CD4-positive, alpha-beta T cell treated with Interferon alpha-2 for 1 hour (primary cell): ENCODE data around the gene RUNX1.
"Not testable (repeated sequence)": the region's sequence is repeated elsewhere in the genome, so short reads cannot be mapped to it uniquely, and the experiment has no call there.

Experiments
- DNase-seq, 2 donors: peaks; one replicate each; pipeline ENCODE4 v3.0.0-alpha.2; 2020 to 2022

Gene RUNX1

DNA sequence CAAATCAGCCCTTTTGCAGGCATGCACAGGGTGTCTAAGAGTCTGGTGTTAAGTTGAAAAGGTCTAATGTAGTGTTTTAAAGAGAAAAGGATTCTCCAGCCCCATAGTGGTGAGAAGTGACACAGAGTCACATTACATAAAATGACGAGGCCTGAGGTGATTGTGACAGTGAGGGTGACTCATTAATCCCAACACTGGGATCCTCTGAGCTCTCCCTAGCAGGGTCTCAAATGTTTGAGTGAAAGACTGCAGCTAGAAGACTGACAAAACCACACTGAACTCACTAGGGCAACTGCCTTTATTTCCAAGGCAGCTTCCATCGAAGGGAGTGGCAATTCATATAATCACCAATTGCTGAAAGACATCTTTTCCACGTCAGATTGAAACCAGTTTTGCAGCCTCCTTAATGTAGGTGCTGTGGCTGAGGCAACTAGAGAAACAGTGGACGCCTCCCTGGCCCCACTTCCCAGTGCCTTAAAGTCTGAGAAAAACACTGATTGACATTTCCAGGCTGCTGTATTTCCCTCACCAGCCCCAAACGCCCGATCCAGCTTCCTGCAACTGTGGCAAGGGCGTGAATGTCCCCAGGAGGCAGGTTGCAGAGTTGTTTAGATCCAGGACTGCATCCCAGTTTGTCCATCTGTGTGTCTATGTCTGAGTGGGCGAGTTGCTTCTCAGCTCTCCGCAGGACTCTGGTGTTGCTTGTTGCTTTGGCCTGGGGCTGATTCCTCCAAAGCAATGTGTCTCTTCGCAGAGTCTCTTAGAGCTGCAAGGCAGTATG is 81.4 kb downstream of the RUNX1 start:
- no peak for DNase-seq

DNA sequence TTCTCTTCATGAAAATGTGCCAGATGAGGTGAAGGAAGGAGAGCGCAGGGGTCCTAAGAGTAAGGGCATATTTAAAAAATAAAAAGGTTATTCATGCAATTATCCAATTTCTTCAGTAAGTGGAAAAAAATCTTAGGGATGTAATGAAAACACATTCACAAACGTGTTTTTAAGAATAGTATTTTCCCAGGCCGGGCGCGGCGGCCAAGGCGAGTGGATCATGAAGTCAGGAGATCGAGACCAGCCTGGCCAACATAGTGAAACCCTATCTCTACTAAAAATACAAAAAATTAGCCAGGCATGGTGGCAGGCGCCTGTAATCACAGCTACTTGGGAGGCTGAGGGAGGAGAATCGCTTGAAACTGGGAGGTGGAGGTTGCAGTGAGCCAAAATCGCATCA is 82.2 kb downstream of the RUNX1 start:
- DNase-seq = not testable (repeated sequence)

DNA sequence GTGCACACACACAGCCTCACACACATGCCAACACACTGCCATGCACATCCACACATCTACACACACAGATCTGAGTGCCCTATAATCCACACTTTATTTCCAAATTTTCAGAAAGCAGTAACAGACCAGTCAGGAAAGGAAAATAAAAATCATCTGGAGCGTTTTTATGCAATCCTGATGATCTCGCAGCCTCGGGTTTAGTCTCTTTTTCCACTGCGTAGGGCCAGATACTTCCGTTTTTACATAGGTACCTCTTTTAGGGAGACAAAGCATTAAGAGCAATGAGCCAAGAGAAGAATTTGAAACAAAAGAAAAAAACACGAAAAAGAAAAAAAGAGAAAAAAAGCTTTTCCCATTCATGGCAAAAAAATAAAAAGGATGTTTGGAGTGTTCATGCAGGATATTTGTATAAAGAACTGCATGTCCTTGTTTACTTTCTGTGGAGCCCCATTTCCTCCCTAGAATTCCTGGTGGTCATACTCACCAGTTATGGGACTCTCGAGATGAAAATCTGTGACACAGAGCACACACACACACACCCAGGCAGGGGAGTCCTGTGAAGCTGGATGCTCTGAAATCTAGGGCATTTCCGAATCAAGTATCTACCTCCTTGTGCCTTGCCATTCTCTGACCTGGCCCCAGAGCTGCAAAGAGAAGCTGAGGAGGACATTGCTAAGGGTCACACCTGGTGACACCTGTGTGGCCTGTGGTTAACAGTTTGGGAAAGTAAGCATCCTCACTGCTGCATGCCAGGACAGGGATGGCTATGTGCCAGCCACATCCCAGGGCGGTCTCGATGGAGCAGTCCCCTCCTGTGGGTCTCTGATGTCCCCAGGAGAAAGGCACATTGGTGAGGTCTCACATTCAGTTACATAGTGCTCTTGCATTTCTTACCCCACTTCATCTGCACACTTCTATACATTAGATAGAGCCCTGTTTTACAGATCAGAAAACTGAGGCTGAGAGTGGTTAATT is 83.6 kb downstream of the RUNX1 start:
- DNase-seq = no peak

DNA sequence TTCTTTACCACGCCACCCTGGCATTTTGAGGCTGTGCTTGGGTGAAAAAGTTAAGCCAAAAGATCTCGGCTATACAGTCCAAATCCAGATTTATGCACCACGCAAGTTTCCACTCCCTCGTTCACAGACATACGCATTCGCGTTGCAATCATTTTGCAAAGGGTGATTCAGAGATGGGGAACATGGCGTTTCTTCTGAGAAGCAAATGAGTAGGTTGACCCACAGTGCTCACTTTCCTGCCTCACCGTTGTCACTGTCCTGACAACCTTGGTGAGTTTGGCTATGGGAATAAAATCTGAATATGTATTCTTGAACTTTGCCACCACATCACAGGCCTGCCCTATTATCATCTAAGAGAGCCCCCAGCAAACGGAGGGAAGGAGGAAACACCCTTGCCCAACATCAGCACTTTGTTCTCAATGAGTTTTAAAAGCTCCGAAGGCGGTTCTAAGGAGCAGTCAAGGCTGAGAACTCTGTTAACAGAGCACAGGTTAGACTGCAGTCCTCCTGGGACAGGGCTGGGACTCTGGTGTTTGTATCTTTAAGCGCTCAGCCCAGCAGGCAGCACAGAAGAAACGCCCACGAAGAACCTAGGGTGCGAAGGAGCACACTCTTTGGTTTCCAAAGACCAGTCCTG is 86.4 kb downstream of the RUNX1 start:
- no peak for DNase-seq

DNA sequence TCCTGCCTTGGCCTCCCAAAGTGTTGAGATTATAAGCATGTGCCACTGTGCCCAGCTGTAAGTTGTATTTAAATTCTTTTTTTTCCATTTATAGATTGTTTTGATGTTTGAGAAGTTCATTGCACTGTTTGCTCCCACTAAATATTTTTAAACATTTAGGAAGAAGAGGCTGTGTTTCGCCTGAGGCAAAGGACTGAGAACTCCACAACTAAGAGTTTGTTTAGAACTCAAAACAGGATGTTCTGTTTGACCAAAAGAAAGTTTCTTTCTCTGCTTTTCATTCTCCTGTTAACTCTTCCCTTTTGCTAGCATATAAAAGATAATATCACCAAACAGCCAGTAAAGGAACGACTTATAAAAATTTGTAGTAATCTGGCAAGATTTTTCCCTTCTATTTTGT is 87.0 kb downstream of the RUNX1 start:
- no peak for DNase-seq

DNA sequence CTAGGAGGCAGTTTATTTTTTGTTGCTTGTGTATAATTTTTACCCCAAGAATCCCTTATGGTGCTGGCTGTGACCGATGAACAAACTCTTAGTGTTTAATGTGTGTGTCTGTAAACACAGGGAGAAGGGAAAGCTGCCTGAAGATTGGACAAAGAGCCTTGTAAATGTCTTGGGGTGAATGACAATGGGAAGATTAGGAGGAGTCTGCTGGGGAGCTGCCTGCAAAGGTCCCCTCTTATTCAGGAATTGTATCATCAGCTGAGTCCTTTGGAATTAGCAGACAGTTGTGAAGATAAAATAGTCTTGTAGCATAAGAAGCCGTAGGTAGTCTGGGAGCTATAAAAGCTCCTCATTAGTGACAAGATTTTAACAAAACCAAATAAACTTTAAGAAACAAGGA is 88.4 kb downstream of the RUNX1 start:
- DNase-seq = no peak

DNA sequence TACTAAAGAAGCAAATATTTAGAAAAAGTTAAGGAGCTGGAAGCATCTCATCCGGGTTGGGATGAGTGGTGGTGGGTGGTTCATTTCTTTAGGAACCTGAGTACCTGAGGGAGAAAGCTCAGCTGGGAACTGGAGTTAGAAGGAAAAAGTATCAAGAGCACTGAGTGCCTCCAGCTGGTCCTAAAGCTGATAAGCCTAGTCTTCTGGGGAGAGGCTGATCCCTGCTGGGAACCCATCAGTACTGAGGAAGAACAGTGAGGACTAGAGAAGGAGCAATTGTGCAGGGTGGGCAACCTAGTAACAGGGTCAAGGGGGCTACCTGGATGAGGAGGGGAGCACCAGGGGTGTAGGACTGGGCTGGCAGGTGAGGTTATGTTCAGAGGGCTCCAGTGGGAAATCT is 89.5 kb downstream of the RUNX1 start:
- no peak for DNase-seq

DNA sequence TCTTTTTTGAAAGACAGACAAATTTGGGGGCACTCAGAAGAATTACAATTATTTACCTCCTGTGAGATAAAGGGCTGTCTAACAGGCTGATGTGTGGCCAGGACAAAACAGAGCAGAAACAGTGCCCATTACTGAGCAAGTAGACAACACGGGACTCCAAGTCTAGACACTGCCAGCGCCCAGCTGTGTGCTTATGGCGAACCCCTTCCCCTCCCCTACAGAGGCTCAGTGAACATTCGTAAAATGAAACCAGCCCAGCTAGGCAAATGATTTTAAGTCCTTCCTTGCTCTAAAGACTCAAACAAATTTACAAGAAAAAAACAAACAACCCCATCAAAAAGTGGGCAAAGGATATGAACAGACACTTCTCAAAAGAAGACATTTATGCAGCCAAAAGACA is 91.1 kb downstream of the RUNX1 start:
- no peak for DNase-seq

DNA sequence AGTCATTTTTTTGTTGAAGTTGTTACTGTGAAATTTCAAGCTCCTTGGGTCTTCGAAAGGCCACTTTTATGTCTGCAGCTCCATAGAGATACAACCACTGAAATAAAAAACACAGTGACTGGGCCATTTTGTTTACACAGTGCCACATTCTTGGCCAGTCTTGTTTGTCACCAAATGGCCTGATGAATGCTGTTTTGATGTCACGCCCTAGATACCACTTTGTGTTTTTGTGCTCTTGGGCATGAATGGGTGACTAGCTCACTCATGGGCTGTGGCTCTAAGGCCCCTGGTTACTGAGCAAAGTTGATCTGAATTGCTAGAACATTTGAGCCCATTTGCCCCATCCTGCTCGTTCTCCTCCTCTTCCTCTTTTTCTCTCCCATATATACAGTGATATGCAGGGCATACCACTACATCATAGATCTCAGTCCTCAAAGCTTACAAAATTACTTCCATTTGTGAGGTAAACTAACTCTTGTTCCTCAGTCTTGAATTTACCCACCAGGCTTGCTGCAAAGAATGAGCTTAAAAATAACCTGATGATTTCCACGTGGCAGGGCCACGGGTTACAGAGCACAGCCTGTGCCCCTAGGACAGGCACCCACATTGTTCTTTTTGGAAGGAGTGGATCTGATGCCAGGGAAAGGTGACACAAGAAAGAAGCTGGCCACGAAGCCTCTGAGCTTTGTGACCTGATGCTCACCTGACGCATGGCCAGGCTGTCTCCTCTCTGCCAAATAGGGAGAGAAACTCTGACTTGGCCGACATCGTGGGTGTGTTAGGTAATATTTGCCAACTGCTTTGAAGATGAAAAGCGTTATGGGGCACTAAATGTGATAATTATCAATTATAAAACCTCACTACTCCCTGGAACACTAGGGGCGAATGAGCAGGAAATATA is 92.4 kb downstream of the RUNX1 start:
- no peak for DNase-seq

DNA sequence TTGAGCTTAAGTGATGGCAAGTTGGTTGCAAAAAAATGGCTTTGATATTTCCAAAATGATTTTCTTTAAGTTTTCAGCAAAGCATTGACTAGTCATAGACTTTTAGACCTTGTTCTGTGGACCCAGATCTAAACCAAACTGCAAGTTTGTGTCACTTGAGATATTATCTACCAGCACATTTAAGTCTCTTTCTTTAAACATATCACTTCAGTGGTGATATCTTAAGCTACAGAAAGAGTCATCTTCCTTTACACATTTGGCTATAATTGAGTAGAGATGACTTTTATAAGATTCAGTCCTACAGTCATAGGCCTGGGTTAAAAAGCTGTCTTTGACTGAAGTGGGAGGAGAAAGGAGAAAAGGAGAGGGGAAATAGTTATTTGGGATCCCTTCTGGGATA is 95.2 kb downstream of the RUNX1 start:
- DNase-seq = no peak

DNA sequence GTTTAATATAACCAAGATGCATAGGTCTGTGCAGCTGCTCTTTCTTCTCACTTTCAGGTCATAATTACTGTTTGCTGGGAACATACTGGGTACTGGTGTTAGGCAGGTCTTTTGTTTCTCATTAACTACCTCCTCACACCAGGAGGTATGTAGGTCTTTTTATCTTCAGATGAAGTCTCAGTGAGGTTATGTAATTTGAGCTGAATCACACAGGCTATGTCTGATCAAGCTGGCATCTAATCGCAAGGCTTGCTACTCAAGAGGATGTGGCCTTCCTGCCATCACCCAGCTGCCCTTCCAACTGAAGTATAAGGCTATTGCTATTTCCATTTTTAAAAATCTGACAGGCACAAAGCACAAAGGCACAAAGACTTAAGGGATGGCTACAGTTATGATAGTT is 96.4 kb downstream of the RUNX1 start:
- DNase-seq = no peak

DNA sequence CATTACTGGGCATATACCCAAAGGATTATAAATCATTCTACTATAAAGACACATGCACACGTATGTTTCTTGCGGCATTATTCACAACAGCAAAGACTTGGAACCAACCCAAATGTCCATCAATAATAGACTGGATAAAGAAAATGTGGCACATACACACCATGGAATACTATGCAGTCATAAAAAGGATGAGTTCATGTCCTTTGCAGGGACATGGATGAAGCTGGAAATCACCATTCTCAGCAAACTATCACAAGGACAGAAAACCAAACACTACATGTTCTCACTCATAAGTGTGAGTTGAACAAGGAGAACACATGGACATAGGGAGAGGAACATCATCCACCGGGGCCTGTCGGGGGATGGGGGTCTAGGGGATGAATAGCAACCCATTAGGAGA is 97.2 kb downstream of the RUNX1 start:
- not testable (repeated sequence) for DNase-seq

DNA sequence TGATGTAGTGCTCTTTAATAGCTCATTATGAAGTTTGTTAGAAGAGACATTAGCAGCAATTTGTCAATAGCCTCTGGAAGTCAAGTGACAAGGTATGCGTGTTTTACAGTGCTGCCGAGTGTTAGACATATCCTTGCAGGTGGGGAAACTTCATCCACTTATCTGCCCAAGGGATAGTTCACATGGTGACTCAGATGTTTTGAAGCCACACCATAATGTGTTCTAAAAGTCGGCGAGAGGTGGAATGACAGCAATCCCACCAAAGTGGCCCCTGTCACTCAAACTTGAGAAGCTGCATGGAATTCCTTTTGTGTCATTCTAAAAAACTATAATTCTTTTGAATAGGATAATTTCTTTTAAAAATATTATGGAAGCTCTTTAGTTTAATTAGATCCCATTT is 98.1 kb downstream of the RUNX1 start:
- DNase-seq = no peak

DNA sequence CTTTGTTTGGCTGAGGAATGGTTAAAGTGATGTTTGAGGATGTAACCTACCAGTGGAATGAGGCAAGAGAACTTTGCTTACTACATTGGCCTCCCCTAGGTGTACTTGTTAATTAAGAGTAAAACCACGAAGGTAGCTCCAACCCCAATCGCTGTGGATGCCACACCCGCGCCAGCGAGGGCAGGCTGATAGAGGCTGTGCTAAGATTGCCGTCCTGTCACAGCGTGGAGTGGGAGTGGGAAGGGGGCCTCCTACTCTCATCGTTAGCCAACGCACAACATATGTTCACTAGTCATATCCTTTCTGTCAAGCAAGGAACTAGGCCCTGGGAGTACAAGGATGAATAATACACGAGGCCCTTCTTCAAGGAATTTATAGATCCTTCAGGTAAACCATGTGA is 99.6 kb downstream of the RUNX1 start:
- DNase-seq = no peak

DNA sequence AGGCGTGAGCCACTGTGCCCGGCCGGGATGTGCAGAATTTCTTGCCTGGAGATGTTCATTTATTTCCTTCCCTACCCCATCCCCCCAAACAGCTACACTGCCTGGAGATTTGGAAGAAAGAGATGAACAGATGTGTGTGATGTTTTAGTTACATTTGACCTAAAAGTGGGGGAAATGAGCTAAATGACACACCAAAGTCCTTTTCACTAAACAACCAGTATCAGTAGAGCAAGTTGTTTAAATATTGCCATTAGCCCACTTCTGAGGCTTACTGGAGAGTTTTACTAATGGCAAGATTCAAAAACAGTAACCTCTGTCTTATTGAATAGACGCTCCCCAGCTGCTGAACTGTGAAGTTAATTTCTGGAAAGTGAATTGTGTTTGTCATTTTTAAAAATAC is 100.1 kb downstream of the RUNX1 start:
- DNase-seq = no peak

DNA sequence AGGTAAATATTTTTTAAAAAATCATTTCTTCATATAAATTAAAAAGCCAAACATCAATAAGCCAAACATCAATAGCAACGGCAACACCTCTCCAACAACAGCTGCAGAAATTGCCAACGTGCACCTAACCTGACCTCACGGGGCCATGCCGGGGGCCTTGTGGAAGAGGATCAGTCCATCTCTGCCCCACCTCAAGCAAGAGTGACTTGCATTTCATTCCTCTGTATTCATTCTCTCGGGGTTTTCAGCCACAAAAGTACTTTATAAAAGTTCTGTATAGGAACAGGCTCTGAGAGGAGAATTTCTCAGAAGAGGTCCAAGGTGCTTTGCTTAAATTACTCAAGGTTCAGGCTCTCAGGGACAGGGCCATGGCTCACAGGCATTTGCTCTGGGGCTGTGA is 100.9 kb downstream of the RUNX1 start:
- DNase-seq = no peak

DNA sequence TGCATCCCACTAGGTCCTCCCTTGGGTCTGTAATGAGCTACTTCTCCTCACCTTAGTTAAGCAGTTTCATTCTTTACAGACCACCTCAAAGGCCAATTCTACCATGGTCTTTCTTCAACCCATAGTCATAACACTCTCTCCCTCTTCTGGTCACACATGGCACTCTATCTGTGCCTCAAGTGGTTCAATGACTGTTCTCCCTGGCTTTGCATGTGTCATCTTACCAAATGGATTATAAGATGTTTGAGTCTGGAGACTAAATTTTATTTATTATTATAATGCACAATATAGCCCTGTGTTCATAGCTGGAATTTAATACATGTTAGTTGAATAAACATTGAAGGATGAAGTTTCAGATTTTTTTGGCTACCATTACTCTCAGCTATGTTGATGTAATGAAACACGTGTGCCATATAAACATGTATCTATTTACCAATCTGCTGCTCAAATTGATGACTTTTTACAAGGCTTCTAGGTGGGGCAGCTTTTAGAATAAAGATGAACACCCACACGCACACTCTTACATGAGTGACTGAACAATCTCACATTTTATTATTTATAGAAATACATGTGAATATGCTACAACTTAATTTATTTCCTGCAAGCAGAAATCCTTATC is 102.1 kb downstream of the RUNX1 start:
- no peak for DNase-seq

DNA sequence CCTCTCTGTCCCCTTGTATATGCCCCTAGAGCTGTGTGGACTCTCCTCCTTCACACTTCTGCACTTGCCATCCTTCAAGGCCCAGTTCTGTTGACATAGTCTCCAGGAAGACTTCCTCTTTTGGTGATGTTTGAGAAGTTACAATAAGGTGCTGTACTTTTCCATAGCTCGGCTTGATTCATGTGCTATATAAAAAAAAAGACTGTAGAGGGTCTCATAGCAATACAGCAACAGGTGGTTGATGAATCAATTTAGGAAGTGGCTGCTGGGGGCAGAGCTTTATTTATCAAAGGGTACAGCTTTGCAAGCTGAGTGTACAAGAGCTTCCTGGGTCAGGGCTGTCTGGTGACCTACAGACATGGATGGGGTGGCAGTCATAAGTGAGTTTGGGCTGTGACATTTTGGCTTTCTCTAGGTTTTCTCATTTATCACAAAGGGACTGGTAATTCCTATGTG is 102.7 kb downstream of the RUNX1 start:
- DNase-seq = no peak

DNA sequence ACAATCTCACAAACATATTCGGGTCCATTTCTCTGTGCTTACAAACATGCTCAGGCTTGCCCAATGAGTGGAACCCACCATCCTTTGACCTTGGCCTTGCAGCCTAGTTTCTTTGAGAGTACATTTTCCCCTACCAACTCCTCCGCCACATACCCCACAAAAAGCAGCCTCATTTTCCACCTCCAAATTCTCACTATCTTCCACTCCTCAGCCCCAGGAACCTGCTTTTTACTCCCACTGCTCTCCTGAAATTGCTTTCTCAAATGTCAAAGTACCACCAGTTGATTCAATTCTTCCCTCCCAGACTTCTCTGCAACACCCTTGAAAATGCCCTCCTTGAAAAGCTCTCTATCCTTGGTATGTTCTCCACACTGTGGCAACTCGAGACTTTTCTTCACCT is 103.8 kb downstream of the RUNX1 start:
- DNase-seq = no peak

DNA sequence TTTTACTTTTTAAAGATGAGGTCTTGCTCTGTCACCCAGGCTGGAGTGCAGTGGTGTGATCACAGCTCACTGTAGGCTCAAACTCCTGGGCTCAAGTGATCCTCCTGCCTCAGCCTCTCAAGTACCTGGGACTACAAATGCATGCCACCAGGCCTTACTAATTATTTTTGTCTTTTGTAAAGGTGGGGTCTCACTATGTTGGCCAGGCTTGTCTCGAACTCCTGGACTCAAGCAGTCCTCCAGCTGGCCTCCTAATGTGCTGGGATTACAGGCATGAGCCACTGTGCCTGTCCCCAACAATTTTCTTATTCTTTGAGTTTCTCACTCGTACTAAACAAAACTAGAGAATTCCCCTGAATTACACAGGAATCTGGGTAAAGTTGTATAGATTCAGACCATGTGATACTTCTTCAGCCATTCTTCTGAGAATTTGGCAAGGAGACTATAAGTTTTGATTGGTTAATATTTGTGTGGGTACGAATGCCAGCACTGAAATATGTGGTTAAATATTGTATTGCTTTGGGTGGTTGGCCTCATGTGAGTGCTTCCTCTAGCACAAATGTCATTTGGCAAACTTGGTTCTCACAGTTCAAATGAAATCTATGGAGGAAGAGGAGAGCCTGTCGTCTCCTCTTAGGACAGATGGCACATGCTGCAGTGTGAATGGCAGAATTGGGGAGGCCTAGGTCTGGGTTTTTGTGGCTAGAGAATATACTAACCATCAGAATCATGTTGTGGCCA is 104.9 kb downstream of the RUNX1 start:
- DNase-seq = no peak

DNA sequence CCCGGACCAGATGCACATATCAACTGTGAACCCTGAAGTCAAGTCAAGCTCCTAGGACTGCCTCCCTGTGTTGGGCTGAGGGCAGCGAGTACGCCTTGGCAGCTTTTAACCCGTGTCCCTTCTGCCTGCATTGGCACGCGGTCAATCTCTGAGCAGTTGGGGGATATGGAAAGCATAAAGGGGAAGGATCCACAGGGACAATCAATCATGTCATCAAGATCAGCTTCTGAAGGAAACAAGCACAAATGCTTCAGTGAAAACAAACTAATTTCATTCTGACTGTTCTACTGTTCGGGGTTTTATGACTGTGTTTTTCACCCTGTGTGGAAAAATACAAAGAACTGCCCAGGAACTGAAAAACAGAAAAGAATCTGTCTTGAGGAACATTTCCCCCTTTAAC is 106.2 kb downstream of the RUNX1 start:
- DNase-seq = no peak
